G401 (cell line): ENCODE data around the gene MASTL. TPM values are rescaled to one million over a fixed set of nuclear protein-coding genes. Genes with fewer than 3 reads are reported as not detected.
A peak's percentile ranks its signal among the peaks of the same experiment; 100 is the strongest.
"Not testable (repeated sequence)": the region's sequence is repeated elsewhere in the genome, so short reads cannot be mapped to it uniquely, and the experiment has no call there.

Experiments used
- DNase-seq: peaks from one replicate; pipeline ENCODE4 v3.0.0-alpha.2; 2015; ENCODE audit warnings: low spot score
- in situ Hi-C: cut with HindIII; loops from 2 replicates; pipeline ENCODE4 v1.10.0; 2016; ENCODE audit warnings: low sequenced_read_pairs, mixed read lengths
- total RNA-seq: library from RNA; depleted of rRNA; stranded (reverse); fragments of >200 nt; shearing (Covaris generic); gene quantifications from 2 replicates; pipeline ENCODE4 v1.2.3, GENCODE V29; 2014; rRNA removed

MASTL gene
- 19.0 and 27.4 TPM in 2 replicates for total RNA-seq

DNA sequence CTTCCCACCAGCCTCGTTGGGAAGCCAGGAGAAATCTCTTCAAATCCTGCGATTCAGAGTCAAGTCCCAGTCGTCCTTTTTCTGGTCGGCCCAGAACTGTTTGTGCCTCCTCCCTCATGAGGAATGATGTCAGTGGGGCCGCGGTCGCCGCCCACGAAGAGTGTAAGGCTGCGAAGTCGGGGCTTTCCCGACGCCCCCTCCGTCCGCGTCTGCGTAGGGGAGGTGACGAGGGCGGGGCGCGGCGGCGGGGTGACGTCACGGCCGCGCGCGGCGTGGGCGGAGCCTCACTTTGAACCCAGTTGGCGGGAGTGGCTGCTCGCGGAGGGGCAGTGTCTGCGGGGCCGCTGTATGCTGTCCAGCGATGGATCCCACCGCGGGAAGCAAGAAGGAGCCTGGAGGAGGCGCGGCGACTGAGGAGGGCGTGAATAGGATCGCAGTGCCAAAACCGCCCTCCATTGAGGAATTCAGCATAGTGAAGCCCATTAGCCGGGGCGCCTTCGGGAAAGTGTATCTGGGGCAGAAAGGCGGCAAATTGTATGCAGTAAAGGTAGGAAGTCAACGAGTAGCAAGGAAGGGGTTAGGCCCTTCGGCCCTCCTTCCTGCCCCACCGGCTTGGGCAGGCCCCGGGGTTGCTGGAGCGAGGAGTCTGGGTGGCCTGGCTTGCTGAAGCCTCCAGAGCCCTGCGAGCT, at the start of gene MASTL:
Gene MASTL (plus strand): TSS at position 287 of the 689 bp plus-strand sequence. CDS start 75 bp downstream, at position 362.
- in situ Hi-C loops, result no loop called here
- DNase-seq, result peak; percentile 92

DNA sequence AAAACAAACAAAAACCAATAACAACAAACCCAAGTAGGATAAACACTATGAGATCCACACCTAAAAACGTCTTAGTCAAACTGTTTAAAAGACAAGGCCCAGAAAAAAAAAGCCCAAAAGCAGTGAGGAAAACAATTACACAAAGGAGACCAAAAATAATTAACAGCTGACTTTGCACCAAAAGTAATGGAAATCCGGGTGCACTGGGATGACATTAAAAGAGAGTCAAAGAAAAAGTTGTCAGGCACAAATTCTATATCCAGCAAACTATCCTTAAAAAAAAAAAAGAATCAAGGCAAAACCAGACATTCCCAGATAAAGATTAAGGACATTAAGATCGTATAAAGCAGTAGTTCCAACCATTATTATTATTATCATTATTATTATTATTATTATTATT, 47.0 kb upstream of the MASTL start:
- in situ Hi-C loops, result no loop called here
- no peak for DNase-seq

- DNase-seq, result no peak
Observed at GRCh38 chr10:27134371-27134770, 20.8 kb upstream of the MASTL start.

DNA sequence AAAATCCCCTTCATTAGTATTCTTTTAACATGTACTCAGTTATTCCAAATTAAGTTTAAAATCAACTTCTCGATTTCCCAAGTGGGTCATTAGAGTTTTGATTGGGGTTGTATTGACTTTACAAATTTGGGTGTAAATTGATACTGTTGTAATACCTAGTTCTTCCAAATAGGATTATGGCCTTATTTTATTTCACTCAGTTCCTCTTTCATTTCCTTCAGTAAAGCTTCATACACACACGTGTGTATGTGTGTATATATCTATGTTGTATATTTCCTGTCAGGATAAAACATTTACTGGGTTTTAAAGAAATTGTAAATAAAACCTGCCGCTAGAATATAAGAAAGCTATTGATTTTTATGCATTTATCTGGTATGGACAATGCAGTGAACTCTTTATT, 16.9 kb upstream of the MASTL start:
- DNase-seq, result no peak
- in situ Hi-C loops, result no loop called here

More at GRCh38 chr10:27134371-27134770, 20.8 kb upstream of the MASTL start:
- in situ Hi-C loops, result no loop called here

DNA sequence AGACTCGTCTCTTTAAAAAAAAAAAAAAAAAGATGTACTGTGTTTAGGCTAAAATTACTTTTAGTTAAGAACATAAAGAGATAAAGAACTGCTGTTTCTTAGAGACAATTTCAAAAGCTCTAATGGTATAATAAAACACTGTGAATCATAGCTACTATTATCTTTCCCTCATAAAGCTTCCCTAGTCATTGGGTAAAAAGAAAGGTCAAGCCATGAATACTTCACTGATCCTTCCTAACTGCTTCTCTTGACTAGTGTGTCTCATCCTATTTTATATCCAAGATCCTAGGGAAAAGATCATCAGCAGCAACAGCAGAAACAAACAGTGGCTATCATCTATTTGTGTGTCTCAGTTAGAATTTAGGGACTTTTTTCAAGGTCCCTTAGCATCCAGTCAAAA, 11.5 kb upstream of the MASTL start:
- in situ Hi-C loops, result no loop called here
- no peak for DNase-seq

DNA sequence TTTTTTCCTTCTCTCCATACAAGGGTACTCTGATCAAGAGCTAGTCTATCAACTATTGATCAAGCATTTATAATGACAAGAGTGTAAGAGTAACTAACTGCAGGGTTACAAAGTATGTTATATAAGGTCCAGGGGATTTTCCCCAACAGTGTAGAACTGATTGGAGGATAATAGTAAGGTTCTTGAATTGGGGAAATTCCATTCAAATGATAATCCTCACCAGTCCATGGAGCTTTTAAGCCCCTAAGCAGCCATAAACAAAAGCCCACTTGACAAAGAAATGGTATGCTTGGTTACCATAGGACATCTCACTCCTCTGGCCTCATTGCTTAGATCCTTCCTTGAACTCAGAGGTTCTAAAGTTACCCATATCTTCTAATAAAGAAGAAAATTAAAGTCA, 9.2 kb upstream of the MASTL start:
- in situ Hi-C loops, result no loop called here
- DNase-seq, result no peak

DNA sequence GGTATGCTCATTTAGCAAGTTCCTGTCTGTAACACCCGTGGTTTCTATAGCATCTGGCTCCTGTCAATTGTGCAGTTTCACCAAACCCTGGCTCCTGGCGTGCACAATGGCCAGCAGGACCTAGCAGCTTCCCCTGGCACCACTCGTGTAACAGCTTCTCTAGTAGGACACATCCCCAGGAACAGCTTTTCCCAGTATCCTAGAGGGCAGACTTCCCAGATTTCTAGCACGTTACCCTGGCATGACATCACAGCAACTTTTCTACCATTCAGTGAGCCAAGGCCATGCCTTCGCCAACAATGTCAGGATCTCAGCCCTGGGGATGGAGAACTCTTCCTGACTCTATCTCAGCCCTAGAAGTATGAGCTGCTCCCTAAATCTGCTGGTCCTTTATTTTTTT, 7.5 kb upstream of the MASTL start:
- in situ Hi-C loops, result no loop called here
- peak; percentile 26 for DNase-seq

GRCh38 chr10:27150261-27150660, 4.9 kb upstream of the MASTL start:
- DNase-seq, result no peak
- in situ Hi-C loops, result no loop called here

- no peak for DNase-seq
- in situ Hi-C loops, result no loop called here
Observed at GRCh38 chr10:27152687-27153086, 2.5 kb upstream of the MASTL start.

- in situ Hi-C loops, result no loop called here
- DNase-seq, result no peak
Observed at GRCh38 chr10:27153329-27153728, 1.8 kb upstream of the MASTL start.

- in situ Hi-C loops, result no loop called here
Observed at GRCh38 chr10:27153845-27154193, 1.3 kb upstream of the MASTL start.

DNA sequence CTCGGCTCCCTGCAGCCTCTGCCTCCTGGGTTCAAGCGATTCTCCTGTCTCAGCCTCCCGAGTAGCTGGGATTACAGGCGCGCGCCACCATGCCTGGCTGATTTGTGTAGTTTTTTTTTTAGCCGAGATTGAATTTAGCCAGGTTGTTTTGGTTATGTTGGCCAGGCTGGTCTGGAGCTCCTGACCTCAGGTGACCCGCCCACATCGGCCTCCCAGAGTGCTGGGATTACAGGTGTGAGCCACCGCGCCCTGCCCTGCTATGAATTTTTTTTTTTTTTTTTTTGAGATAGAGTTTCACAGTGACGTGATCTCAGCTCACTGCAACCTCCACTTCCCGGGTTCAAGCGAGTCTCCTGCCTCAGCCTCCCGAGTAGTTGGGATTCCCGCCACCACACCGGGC, 1.4 kb downstream of the MASTL start:
- in situ Hi-C loops, DNase-seq: not testable (repeated sequence)

More at GRCh38 chr10:27153845-27154193, 1.3 kb upstream of the MASTL start:
- no peak for DNase-seq

DNA sequence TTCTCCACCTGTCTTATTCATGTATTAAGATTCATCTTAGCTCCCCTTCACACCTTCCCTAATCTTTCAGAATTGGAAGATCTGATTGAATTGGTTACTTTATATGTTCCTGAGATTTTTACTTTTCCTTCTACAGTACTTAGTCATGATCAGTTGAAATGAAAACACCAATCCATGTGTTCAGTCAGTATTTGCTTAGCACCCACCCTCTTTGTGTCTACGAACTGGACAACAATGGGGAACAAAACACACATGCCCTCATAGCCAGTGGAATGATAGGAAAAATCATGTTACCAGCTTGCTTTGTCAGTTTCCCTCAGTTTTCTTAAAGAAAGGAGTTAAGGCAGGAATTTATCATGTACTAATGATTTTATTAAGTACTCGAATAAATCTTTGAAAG, 2.0 kb downstream of the MASTL start:
- in situ Hi-C loops, result no loop called here
- DNase-seq, result no peak

DNA sequence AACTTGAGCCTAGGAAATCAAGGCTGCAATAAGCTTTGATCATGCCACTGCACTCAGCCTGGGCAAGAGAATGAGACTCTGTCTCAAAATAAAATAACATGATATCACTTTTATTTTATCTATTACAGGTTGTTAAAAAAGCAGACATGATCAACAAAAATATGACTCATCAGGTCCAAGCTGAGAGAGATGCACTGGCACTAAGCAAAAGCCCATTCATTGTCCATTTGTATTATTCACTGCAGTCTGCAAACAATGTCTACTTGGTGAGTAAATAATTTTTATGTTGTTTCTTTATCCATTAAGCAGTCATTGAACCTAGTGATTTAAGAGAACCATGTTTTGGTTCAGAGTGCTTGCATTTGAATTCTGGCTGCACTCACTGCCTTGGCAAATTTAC, 3.3 kb downstream of the MASTL start:
- DNase-seq, result no peak
- in situ Hi-C loops, result no loop called here

DNA sequence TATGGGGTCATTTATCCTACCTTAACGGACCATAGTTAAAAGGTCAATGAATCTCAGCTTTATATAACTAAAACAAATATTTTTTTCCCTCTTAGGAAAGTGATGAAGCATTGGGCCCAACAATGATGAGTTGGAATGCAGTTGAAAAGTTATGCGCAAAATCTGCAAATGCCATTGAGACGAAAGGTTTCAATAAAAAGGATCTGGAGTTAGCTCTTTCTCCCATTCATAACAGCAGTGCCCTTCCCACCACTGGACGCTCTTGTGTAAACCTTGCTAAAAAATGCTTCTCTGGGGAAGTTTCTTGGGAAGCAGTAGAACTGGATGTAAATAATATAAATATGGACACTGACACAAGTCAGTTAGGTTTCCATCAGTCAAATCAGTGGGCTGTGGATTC, 14.7 kb downstream of the MASTL start:
- no peak for DNase-seq
- in situ Hi-C loops, result no loop called here

DNA sequence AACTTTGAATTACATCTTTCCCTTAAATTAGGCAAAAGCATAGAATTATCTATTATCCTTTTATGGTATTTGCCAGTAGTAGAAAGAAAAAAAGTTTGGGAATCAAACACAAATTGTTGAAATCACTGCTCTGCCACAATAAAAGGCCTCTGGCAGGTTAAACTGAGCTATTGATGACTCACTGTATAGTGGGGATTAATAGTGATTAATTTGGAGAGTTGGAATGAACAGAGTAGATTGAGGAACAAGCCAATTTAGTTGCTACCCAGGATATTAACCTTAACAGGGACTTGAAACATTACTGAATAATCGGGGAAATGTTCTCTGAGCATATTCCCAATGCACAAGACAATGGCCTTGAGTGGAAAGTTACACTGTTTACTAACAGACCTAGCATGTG, 33.1 kb downstream of the MASTL start:
- in situ Hi-C loops, result no loop called here
- DNase-seq, result no peak

- in situ Hi-C loops, result no loop called here
- no peak for DNase-seq
Observed at GRCh38 chr10:27188897-27189296, 33.7 kb downstream of the MASTL start.

- no peak for DNase-seq
- in situ Hi-C loops, result no loop called here
Observed at GRCh38 chr10:27190508-27190907, 35.4 kb downstream of the MASTL start.

GRCh38 chr10:27192284-27192683, 37.1 kb downstream of the MASTL start:
- in situ Hi-C loops, result no loop called here
- no peak for DNase-seq

DNA sequence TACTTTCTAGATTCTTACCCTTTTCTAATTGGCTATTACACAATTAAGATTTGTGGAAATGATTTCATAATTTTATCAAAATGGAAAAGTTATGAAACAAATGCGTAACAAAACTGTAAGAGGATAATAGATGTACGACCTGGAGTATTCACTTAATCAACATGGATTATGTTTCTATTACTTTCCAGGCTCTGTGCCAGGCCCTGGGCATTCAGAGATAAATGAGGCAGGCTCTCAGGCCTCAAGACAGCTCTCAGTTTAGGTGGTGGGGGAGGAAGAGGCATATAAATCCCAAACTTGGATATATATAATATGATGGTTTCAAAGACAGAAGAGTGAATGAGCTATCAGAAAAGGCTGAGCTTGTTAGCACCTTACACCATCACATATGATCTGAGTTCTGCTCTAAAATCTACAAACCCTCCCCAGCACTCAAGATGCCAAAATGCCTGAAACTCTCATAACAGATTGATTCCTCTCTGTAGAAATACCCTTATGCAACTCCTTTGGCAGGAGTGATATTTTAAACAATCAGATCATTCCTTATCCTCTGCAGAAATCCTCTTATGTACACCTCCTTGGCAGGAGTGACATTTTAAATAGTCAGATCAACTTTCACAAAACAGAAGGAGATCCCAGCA, 42.9 kb downstream of the MASTL start:
- in situ Hi-C loops, result no loop called here

GRCh38 chr10:27203806-27204205, 48.7 kb downstream of the MASTL start:
- in situ Hi-C loops, result no loop called here

More for the DNA sequence above, 42.9 kb downstream of the MASTL start:
- DNase-seq, result no peak

More at GRCh38 chr10:27203806-27204205, 48.7 kb downstream of the MASTL start:
- no peak for DNase-seq
